NCI-H146 treated with DMSO at 0.1 percent for 48 hours (cell line): Measurements from ENCODE around the gene TMEM191C.
"Not testable (repeated sequence)": the region's sequence is repeated elsewhere in the genome, so short reads cannot be mapped to it uniquely, and the experiment has no call there.

ENCODE experiments used
- DNase-seq: peaks from one replicate; lab custom pipeline; 2025; ENCODE audit not compliant: unreplicated experiment; lab: John Stamatoyannopoulos, UW

TMEM191C gene

GRCh38 chr22:21472984-21473383, 5.8 kb downstream of the TMEM191C start:
- DNase-seq, result not testable (repeated sequence)

DNA sequence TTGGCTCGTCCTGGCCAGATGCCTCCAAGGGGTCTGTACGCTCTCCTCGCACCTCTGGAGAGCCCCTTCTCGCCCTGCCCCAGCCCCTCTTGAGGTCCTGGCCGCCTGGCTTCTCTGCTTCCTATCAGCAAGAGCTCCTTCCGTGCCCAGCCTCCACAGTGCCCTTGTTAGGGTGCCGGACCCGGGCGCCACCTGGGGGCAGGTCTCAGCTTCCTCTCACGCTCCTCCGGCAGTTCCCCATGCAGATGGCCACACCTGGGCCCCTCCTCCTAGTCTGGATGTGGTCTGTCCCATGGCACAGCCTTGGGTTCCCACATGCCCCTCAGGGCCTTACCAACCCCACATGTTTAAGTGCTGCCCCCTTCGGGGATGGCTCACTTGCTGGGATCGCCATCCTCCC, 6.5 kb downstream of the TMEM191C start:
- not testable (repeated sequence) for DNase-seq

DNA sequence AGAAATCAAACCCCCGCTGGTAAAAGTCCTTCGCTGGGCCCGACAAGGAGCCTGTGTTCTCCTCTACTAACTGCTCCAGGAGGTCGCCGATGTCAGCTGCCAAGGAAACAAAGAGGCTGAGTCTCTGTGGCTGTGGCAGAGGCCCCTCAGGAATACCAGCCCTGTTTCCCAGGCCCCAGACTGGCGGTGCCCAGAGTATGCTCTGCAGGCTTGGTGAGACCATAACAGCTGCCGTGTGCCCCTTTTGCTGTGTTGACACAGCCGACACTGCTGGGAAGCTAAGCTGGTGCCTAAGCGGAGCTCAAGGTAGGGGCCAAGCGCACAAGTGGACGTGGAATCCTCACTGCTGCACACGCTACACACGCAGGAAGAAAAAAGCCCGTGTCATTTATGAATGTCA, 16.9 kb downstream of the TMEM191C start:
- not testable (repeated sequence) for DNase-seq

DNA sequence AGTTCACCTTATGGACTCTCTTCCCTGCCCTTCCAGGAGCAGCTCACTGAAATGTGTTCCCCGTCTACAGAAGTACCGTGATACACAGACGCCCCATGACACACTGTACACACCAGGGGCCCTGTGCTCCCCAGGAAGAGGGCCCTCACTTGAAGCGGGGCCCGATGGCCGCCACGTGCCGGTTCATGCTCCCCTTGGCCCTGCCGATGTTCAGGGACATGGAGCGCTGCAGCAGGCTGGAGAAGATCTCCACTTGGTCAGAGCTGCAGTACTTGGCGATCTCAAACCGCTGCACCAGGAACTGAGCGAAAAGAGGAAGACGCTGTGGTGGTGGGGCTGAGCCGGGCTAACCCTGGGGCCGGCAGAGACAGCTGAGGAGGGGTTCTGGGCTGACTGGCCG, 20.5 kb downstream of the TMEM191C start:
- not testable (repeated sequence) for DNase-seq

GRCh38 chr22:21489149-21489680, 22.0 kb downstream of the TMEM191C start:
- not testable (repeated sequence) for DNase-seq

DNA sequence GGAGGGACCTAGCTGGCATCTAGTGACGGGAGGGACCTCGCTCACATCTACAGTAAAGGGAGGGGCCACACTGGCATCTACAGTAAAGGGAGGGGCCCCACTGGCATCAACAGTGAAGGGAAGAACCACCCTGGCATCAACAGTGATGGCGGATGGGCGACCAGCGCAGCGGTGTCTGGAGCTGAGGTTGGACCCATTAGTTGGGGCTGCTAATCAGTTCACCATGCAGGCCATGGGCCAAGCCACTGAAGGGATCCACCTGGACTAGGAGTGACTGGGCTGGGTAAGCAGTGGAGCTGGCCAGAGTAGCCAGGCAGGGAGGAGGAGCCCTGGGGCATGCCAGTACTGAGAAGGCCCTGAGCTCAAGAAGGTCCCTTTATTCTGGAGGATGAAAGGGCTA, 23.4 kb downstream of the TMEM191C start:
- DNase-seq, result not testable (repeated sequence)

- not testable (repeated sequence) for DNase-seq
Measured at GRCh38 chr22:21492271-21492670, 25.1 kb downstream of the TMEM191C start.

DNA sequence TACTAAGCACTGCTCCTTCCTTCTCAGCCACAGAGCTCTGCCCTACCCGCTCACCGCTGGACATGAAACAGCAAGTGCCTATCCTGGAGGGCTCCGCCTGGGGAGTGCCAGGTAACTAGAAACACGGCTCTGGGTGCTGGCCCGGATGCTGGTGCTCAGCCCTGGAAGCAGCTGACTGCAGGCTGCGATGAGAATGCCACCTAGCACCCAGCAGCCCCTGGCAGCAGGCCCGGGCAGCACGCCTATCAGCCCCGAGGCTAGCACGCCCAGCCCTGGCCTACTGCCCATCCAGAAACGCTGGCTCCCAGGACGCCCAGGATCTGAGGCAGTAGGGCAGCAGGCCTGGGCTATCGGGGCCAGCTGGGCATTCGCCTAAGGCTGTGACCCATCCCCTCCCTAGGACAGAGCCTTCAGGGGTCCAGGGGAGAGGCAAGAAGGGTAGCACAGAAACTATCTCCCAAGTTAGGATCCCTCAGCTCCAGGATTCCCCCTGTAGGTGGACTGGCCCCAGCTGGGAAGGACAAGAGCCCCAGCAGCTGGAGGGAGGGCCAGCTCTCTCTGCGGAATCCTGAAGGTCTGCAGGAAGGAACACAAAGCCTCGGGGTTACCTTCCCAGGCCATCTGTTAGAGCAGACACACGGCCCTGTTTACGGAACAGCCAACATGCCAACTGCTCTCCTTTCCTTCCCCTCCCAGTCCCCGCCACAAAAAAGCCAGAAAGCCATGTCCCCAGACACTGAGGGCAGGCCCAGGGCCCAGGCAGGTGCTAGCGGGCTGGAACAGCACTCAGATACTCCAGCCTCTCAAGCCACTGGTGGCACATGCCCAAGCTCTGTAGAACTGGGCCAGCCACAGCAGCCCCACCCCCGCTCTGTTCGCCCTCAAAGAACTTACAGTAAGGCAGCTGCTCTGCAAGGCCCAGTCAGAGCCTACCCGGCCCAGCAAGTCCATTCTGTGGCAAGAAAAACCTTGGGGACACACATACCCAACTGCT, 26.9 kb downstream of the TMEM191C start:
- DNase-seq, result not testable (repeated sequence)

DNA sequence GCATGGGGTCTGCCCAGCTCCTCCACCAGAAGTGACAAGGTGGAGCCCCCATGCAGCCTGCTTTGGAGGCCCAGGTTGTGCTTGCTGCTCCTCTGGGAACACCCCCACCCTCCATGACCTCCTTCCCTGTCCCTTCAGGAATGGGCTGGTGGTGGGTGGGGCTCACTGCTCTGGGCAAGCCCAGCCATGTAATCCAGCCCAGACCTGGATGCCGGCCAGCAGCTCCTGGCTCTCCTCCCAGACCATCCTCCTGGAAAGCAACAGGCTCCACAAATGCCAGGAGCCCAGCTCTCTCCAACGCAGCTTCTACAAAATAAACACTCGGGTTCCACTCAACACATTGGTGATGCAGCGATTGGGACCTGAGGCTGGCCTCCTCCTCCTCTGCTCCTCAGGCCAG, 30.8 kb downstream of the TMEM191C start:
- DNase-seq, result not testable (repeated sequence)

- DNase-seq, result not testable (repeated sequence)
Measured at GRCh38 chr22:21498489-21498888, 31.3 kb downstream of the TMEM191C start.

GRCh38 chr22:21499623-21500506, 32.7 kb downstream of the TMEM191C start:
- DNase-seq, result not testable (repeated sequence)

- DNase-seq, result not testable (repeated sequence)
Measured at GRCh38 chr22:21510397-21510796, 43.2 kb downstream of the TMEM191C start.

GRCh38 chr22:21512022-21512421, 44.8 kb downstream of the TMEM191C start:
- not testable (repeated sequence) for DNase-seq

DNA sequence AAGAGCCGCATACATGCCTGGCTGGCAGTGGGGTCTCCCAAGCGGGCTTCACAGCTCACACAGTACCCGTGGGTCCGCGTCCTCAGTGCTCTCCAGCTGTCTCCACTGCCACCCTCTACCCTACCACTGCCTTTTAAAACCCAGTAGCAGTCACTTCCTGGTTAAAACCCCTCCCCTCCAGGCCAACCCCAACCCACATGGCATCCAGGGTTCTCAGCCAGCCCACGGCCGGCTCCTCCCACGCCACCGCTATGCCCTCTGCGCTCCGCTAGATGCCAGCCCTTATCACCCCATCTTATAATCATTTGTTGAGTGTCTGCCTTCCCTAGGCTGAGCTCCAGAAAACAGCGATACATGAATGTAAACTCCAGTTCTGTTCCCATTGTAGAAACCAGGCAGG, 46.9 kb downstream of the TMEM191C start:
- DNase-seq, result not testable (repeated sequence)

DNA sequence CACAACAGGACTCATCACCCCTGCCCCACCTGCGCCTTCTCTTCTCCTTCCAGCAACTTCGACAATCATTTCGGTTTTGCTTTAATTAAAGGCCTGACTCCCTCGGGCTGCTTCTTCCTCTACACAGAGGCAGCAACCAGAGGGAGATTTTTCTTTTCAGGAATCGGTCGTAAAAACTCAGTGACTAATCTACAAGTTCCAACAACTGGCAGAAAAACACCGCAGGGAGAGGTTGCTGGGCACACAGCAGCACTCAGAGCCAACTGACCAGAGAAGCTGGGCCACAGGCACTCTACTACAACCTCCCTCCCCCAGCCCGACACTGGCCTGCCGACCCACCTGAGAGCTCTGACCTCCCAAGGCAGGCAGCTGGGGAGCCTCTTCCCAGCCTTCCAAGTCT, 48.0 kb downstream of the TMEM191C start:
- DNase-seq, result not testable (repeated sequence)

DNA sequence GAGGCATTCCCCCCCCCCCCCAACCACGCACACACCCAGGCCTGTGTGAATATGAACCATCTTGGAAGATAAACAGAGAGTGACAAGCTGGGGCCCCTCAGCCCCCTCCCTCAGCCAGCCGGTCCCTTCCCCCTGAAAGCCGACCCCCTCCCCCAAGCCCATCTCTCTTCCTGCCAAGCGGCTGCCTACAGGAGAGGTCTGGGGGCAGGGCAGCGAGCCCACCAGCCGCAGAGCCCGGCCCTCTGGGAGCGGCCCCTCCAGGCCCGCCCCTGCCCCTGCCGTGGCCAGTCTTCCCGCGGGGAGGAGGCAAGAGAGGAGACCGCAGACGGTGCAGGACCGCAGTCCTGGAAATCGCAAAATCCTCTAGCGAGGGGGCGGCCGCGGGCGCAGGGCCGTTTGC, 49.3 kb downstream of the TMEM191C start:
- not testable (repeated sequence) for DNase-seq

DNA sequence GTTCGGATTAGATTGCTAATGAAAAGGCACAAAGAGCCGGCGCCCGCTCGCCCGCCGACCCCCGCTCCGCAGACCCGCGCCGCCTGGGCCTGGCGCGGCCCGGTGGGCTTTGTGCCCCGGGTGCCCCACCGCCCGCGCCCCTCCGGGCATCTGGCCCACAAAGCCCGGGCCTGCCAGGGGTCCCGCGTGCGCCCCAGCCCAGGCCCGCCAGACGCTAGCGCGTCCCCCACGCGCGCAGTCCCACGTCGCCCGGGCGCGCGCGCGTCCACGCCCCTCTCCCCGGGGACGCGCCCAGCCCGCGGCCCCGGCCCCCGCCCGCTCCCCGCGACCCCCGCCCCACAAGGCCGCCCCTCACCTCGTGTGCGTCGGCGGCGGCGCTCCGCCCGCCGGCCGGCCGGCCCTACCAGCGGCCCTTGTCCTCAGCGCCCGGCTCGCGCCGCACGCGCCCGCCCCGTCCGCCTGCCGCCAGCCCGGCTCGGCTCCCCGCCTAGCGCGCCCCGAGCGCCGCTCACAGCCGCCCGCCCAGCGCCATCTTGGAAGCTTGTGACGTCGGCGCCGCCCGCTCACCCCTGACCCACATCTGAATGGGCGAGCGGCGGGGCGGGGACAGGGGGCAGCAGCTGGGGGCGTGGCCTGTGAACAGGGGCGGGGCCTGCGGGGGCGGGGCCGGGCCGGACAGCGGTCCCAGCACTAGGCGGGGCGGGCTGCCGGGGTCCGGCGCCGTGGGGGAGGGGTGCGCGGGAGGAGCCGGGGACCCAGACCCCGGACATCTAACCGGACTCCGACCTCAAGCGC, 50.0 kb downstream of the TMEM191C start:
- DNase-seq, result not testable (repeated sequence)
